Upper lobe of left lung (tissue), 4 donors: ENCODE measurements around the gene COBLL1.

Source experiments
- POLR2A ChIP-seq, 4 donors: fragments of 450-650 bp; IDR thresholded peaks; one replicate each; pipeline ENCODE4 v1.5.1; 2016 to 2017; ENCODE audit warnings: antibody characterized with exemption in 4 of 4, mild to moderate bottlenecking in 2 of 4
- TF ChIP-seq, protein P1 (sequence below), 6 experiments: fragments of 450-650 bp in 4 of 6; fragments of 200-600 bp in 2 of 6; sonication (generic) in 2 of 6; IDR thresholded peaks; one replicate each; pipeline ENCODE4 v1.5.1; 2016 to 2019; ENCODE audit warnings: antibody characterized with exemption in 6 of 6

DNA sequence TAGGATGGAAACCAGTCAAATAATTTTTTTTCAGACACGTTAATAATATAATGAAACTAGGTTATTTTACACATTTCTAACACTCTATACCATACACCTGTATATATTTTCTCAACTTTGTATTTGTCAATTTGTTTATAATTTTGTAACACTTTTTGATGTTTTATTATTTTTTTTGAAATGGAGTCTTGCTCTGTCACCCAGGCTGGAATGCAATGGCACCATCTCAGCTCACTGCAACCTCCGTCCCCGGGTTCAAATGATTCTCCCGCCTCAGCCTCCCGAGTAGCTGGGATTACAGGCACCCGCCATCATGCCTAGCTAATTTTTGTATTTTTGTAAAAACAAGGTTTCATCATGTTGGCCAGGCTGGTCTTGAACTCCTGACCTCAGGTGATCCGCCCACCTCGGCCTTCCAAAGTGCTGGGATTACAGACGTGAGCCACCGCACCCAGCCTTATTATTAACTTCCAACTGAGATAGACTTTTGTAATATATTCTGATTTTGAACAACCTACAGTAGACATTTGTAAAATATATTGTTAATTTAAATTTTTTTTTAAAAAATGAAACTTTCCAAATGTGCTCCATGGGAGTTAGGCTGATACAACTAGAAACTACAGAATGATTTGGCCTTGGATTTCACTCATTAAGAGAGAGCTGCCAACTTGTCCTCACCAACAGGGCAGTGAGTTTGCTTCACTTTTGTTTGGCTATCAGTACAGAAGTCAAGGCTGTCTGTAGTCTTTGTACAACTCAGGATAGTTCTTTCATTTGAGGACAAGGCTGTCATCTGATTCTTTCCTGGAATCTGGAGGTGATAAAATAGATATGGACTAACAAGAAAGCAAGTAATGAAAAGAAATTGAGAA, 33.9 kb upstream of the COBLL1 start:
- TF ChIP-seq, protein P1, sequence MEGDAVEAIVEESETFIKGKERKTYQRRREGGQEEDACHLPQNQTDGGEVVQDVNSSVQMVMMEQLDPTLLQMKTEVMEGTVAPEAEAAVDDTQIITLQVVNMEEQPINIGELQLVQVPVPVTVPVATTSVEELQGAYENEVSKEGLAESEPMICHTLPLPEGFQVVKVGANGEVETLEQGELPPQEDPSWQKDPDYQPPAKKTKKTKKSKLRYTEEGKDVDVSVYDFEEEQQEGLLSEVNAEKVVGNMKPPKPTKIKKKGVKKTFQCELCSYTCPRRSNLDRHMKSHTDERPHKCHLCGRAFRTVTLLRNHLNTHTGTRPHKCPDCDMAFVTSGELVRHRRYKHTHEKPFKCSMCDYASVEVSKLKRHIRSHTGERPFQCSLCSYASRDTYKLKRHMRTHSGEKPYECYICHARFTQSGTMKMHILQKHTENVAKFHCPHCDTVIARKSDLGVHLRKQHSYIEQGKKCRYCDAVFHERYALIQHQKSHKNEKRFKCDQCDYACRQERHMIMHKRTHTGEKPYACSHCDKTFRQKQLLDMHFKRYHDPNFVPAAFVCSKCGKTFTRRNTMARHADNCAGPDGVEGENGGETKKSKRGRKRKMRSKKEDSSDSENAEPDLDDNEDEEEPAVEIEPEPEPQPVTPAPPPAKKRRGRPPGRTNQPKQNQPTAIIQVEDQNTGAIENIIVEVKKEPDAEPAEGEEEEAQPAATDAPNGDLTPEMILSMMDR (IDR thresholded peaks at IDR 0.05): no peak
- no peak for TF ChIP-seq POLR2A (IDR thresholded peaks at IDR 0.05)
